ENCODE measurements around the gene ADISSP. TPM values are rescaled to one million over a fixed set of nuclear protein-coding genes. Genes with fewer than 3 reads are reported as not detected.

ADISSP gene
- total RNA-seq, 1 experiment from 2014 or later: 99.4 TPM

- POLR2A ChIA-PET: no interaction called here
- H3K36me3 ChIP-seq (ENCODE audit: control insufficient read depth in 1 of 2, insufficient read depth in 2 of 2, low read length in 2 of 2): no peaks in the 10 kb centered on the region
- H3K27ac ChIP-seq (ENCODE audit: low read depth, low read length): no peak overlapping the region
- no peak overlapping the region for H3K9ac ChIP-seq (ENCODE audit: low read length)
- no peaks in the 10 kb centered on the region for H3K9me3 ChIP-seq (ENCODE audit: control insufficient read depth in 1 of 2, insufficient read depth in 1 of 2, low read depth in 1 of 2, low read length in 2 of 2)
- no peaks in the 10 kb centered on the region for H3K27me3 ChIP-seq (ENCODE audit: insufficient read depth, low read length)
- no TSS peak for BruUV-seq (replicated peaks)
- no peak overlapping the region for H2AFZ ChIP-seq (ENCODE audit: low read depth, low read length, poor library complexity, severe bottlenecking)
- no peak overlapping the region for H3K4me3 ChIP-seq (replicated peaks in 1 of 2; ENCODE audit: low read depth in 1 of 2, low read length in 2 of 2)
- DNase-seq (ENCODE audit: low read depth, low spot score) (no peak), ATAC-seq (no peak)
- intact Hi-C loops (cut with micrococcal nuclease): no loop called here
- CTCF ChIA-PET: interaction anchor here (0.9 to 1.3 kb wide), 3 partner anchors 11 to 39 kb away, joined by 3 to 4 read pairs (median 4); partner anchors contain the start of gene SPEF1
- H4K20me1 ChIP-seq (ENCODE audit: insufficient read depth): no peaks in the 10 kb centered on the region
- H3K4me2 ChIP-seq (ENCODE audit: low read length): no peak overlapping the region
- H3K79me2 ChIP-seq (ENCODE audit: insufficient read depth, low read length): no peaks in the 10 kb centered on the region
- no peaks in the 10 kb centered on the region for H3K9me2 ChIP-seq (ENCODE audit: insufficient read depth)
- RAD21 ChIA-PET (ENCODE audit: low non-redundant PET in 1 of 2, low total read pairs in 2 of 2, uncharacterized antibody in 2 of 2, unreplicated experiment in 2 of 2): no interaction called here
- TF ChIP-seq YY1 (IDR thresholded peaks at IDR 0.05; ENCODE audit: extremely low read depth, insufficient replicate concordance, low read depth, low read length) (no peak), CTCF (IDR thresholded peaks at IDR 0.05 in 2 of 3, conservative IDR thresholded peaks at IDR 0.05 in 1 of 3; ENCODE audit: borderline replicate concordance in 1 of 3, insufficient read depth in 1 of 3, low read depth in 2 of 3, low read length in 2 of 3) (no peak), TCF7L2 (IDR thresholded peaks at IDR 0.05; ENCODE audit: borderline replicate concordance, extremely low read depth, insufficient read depth, insufficient read length) (no peak), SRF (IDR thresholded peaks at IDR 0.05; ENCODE audit: low read depth) (no peak), MAX (IDR thresholded peaks at IDR 0.05) (no peak), JUND (IDR thresholded peaks at IDR 0.05) (no peak), POLR2A (IDR thresholded peaks at IDR 0.05; ENCODE audit: borderline replicate concordance, extremely low read depth, insufficient read depth, insufficient read length) (no peak), RAD21 (IDR thresholded peaks at IDR 0.05; ENCODE audit: low read depth) (no peak), EZH2 (IDR thresholded peaks at IDR 0.05) (no peak), FOSL1 (IDR thresholded peaks at IDR 0.05; ENCODE audit: low read depth) (no peak), SP1 (IDR thresholded peaks at IDR 0.05; ENCODE audit: low read depth) (no peak)
- peaks cover 9 to 18% of the 10 kb centered on the region in 2 experiments for H3K4me1 ChIP-seq (ENCODE audit: control insufficient read depth in 1 of 2, insufficient read depth in 2 of 2, low read length in 2 of 2)
These were observed 25.6 kb downstream of the ADISSP start for GRCh38 chr20:3741836-3742458.

Measured in HCT116 (cell line).